GM18526 (cell line): ENCODE data around the gene HLX.

Experiments
- POLR2A ChIP-seq: IDR thresholded peaks from 3 replicates; pipeline ENCODE4 v1.6.1; 2011; ENCODE audit not compliant: insufficient read length; ENCODE audit errors: extremely low read depth

The HLX gene

GRCh38 chr1:220878191-220879075, 810 bp upstream of the HLX start:
- no peak for TF ChIP-seq POLR2A

- no peak for TF ChIP-seq POLR2A
These were observed 492 bp downstream of the HLX start for GRCh38 chr1:220879509-220880361.

GRCh38 chr1:220880362-220880670, 1.1 kb downstream of the HLX start:
- TF ChIP-seq POLR2A: no peak

- TF ChIP-seq POLR2A: no peak
These were observed 1.7 kb downstream of the HLX start for GRCh38 chr1:220880726-220881506.

GRCh38 chr1:220882061-220882891, 3.0 kb downstream of the HLX start:
- TF ChIP-seq POLR2A: no peak

GRCh38 chr1:220884109-220884980, 5.1 kb downstream of the HLX start:
- TF ChIP-seq POLR2A: no peak

GRCh38 chr1:220884981-220885918, 6.0 kb downstream of the HLX start:
- TF ChIP-seq POLR2A: no peak

GRCh38 chr1:220885971-220886370, 6.7 kb downstream of the HLX start:
- TF ChIP-seq POLR2A: no peak

- TF ChIP-seq POLR2A: no peak
These were observed 7.4 kb downstream of the HLX start for GRCh38 chr1:220886470-220887201.

GRCh38 chr1:220887202-220887519, 7.9 kb downstream of the HLX start:
- no peak for TF ChIP-seq POLR2A

GRCh38 chr1:220887520-220888416, 8.5 kb downstream of the HLX start:
- TF ChIP-seq POLR2A: no peak
